ENCODE measurements around the gene ZC3H15.
"Not testable (repeated sequence)": the region's sequence is repeated elsewhere in the genome, so short reads cannot be mapped to it uniquely, and the experiment has no call there.

Gene ZC3H15

DNA sequence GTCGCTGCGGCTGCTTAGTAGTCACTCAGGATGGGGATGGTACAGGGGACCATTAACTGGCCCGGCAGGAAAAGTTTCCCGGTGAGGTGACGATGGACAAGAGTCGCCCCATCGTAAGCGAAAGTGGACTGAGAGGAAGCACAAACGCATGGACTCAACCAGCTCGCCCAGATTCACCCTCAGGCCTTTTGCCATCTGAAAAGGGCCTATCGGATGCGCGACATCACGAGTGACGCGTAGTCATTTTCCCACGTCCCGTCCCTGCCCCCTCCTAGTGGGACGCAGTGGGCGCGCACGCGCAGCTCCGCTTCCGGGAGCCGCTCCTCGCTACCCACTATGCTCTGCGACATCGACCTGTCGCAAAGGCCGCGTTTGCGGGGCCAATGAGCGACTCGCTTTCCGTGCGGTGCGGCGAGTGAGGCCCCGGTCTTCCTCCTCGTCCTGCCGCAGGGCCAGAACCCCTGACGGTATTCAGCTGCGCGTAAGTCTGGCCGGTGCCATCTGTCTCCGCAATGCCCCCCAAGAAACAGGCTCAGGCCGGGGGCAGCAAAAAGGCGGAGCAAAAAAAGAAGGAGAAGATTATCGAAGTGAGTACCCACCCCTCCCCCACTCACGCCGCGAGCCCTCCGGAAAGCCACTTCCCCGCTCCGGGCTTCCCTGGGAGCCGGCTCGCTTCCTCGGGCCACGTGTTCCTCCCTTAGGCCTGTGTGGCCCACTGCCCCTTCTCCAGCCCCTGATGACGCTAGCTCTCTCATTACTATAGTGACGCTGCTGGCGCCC, at the start of gene ZC3H15:
ZC3H15 (plus strand) TSS at position 390 of the 780 bp plus-strand sequence; CDS start at position 513, 123 bp downstream.
- FAIRE-seq: peak; percentile 94

DNA sequence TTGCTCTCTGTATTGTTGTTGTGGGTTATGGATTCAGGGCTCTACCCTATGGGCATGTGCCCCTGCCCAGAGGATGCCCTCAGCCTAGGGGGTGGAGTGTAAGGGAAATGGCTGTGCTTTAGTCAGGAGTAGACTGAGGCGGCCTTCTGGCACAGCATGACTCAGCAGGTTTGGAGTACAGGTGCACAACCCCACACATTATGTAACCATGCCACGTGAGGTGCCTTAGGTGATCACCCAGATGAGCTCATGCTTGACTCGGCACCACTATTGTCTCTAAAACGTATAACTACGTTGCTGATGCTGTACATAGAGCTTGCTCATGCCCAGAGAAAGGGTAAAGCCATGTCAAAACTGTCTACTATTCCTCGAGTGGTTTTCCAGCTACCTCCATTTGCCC, 48.3 kb upstream of the ZC3H15 start:
- FAIRE-seq: no peak

DNA sequence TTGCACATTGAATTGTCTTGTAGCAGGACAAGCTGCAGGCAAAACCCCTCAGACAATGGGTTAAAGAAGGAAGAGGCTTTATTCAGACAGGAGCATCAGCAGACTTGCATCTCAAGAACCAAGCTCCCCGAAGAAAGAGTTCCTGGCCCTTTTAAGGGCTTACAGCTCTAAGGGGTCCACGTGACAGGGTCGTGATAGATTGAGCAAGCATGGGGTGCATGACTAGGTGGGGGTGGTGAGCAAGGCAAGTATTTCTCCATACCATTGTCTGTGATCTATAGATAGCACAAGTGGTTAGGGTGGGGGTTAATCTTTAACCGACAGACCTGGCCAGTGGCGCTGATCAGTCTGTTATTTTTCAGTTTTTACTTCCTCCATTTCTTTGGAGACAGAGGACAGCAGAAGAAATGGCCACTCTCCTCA, 46.4 kb upstream of the ZC3H15 start:
- FAIRE-seq: not testable (repeated sequence)

DNA sequence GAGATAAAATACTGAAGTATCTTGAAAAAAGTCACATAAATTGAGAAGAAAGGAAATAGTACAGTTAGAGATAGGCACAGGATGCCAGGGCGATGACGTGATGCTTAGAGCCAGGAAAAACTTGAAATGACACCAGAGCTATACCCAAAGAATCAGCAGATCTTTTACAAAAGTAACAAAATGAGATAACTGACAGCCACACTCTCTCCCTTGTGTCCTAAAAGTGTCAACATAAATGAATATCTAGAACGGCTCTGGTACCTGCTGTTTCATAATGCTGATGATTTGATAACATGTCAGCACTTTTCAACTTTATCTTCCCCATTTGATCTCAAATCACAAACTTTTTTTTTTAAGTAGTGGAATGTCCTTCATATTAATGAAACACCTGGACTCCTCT, 45.6 kb upstream of the ZC3H15 start:
- FAIRE-seq: no peak

DNA sequence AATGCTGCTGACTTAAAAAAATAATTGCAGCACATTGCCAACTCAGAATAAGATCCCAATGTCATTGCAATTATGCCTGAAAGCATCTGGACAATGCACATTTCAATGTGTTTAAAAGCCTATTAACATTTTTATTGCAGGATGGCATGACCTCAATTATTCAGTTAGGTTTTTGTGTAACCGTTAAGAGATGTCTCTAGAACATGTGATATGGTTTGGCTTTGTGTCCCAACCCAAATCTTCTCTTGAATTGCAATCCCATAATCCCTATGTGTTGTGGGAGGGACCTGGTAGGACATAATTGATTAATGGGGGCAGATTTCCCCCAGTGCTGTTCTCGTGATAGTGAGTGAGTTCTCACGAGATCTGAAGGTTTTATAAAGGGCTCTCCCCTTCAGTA, 43.2 kb upstream of the ZC3H15 start:
- no peak for FAIRE-seq

DNA sequence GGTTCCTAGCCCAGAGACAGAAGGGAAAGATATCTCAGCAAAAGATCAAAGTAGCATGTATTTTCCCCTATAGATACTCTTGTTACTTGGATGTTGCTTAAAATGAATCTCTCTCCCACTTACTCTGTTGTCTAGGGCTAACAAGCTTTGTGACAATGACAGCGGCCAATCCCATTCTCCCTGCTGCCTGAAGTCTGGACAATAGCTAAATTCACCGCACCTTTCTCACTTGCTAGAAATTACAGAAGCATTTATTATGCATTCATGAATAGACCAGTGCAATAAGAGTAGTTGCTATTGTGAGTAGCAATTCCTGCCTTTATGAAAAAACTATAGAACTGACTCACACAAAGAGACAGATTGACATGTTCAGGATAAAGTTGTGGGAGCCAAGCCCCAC, 42.2 kb upstream of the ZC3H15 start:
- FAIRE-seq: no peak

DNA sequence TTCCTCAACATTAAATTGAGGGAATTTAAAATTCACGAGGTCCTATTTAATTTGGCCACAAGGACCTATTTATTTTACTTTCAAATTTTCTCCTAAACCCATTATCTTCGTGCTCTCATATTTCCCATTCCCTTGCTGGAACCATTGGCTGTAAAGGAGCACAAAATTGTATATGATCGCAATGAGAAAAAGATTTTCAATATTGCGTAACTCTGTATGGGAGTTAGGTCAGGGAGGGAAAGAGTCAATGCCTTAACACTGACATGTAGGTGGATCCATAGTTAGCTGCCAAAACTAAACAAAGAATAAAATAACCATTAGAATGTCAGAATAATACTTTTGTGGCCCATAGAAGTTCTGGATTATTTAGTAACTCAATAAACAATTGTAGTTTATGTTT, 40.6 kb upstream of the ZC3H15 start:
- FAIRE-seq: no peak

DNA sequence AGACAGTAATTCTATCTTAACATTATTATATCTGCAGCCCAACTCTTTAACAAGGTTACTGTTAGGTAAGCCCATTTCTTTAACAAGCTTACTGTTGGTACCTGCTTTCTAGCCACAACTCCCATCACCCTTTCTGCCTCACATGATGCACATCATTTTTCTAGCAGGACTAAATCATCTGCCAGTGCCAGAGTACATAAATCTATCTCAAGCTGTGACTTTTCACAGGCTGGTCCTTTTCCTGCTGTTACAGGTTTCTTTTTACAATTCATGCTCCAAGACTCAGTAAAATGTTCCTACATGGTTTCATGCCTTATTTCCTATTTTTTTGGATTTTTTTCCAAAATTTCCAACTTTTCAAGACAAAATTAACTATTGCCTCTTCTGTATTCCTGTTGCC, 30.4 kb upstream of the ZC3H15 start:
- FAIRE-seq: no peak

DNA sequence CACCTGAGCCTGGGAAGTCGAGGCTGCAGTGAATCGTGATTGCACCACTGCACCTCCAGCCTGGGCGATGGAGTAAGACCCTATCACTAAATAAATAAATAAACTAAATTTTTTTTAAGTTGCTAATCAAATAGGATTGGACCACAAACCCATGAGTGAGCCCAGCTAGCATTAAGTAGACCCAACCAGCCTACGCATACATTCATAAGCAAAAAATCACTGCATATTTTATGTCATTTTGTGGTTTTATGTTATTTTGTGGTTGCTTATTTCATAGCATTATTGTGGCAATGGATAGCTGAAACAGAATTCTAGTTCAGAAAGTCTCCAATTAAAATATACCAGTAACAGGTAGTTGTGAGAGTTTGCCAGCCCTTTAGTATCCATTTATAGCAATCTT, 29.1 kb upstream of the ZC3H15 start:
- no peak for FAIRE-seq

DNA sequence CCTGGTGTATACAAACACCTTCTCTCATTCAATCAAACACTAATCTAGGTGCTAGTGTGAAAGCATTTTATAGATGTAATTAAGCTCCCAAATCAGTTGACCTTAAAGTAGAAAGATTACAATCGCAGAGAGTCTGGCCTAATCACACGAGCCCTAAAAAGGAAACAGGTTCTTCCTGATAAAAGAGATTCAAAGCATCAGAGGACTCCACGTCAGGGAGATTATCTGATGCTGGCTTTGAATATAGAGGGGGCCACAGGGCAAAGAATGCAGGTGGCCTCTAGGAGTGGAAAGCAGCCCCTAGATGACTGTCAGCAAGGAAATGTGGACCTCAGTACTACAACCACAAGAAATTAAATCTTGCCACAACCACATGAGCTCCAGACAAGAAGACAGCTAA, 28.2 kb upstream of the ZC3H15 start:
- no peak for FAIRE-seq

DNA sequence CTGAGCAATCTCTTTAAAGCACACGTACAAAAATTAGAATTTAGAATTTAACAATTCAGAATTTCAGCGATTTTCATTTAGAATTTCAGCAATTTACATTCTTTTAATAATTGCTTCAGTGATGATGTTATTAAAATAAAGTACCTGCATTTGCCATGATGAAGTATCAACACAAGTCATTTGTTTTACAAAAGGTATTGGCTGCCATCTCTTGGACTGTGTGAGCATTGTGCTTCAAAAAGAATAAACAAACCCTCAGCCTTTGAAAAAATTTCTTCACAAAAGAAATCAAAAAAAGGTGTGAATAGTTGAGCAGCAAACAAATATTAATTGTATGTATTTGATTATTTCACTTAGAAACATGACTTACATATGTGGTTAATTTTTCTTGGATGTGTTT, 27.1 kb upstream of the ZC3H15 start:
- peak; percentile 83 for FAIRE-seq

DNA sequence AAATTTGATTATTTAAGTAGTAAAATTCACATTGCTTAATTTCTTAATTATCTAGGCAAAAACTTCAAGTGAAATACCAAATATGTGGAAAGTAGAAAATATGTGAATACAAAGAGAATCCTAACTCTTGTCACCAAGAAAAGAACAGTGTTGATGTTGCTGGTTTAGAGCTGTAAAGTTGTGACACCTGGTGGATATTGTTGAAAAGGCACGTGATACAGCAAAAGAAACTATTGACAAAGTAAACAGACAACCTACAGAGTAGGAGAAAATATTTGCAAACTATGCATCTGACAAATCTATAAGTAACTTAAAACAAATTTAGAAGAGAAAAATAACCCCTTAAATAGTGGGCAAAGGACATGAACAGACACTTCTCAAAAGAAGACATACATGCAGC, 25.6 kb upstream of the ZC3H15 start:
- FAIRE-seq: peak; percentile 83

DNA sequence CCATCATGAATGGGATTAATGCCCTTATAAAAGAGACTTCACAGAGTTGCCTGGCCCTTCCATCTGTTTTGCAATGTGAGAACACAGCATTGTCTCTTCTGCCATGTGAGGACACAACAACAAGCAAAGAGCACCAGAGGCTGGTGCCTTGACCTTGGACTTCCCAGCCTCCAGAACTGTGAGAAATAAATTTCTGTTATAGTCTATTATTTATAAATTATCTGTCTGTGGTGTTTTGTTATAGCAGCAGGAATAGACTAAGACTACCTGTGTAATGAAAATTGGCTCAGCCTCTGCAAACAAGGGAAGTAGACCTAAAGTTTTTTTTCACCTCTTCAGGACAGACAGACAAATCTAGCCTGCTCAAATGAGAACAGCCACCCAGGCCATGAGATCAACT, 19.3 kb upstream of the ZC3H15 start:
- FAIRE-seq: no peak

DNA sequence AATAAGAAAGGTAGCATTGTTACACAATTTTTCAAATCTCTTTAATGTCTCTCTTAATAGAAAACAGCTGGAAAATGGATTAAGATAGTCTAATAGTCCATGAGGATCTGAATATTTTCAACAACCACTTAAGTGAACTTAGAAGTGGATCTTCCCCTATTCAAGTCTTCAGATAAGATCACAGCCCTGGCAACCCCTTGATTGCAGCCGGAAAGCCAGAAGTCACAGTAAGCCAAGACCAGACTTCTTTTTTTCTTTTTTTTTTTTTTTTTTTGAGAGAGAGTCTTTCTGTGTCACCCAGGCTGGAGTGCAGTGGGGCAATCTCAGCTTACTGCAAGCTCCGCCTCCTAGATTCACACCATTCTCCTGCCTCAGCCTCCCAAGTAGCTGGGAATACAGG, 18.6 kb upstream of the ZC3H15 start:
- FAIRE-seq: no peak

DNA sequence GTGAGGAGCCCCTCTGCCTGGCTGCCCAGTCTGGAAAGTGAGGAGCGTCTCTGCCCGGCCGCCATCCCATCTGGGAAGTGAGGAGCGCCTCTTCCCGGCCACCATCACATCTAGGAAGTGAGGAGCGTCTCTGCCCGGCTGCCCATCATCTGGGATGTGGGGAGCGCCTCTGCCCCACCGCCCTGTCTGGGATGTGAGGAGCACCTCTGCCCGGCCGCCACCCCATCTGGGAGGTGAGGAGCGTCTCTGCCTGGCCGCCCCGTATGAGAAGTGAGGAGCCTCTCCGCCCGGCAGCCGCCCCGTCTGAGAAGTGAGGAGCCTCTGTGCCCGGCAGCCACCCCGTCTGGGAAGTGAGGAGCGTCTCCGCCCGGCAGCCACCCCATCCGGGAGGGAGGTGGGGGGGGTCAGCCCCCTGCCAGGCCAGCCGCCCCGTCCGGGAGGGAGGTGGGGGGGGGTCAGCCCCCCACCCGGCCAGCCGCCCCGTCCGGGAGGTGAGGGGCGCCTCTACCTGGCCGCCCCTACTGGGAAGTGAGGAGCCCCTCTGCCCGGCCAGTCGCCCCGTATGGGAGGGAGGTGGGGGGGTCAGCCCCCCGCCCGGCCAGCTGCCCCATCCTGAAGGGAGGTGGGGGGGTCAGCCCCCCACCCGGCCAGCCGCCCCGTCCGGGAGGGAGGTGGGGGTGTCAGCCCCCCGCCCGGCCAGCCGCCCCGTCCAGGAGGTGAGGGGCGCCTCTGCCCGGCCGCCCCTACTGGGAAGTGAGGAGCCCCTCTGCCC, 13.2 kb upstream of the ZC3H15 start:
- not testable (repeated sequence) for FAIRE-seq

DNA sequence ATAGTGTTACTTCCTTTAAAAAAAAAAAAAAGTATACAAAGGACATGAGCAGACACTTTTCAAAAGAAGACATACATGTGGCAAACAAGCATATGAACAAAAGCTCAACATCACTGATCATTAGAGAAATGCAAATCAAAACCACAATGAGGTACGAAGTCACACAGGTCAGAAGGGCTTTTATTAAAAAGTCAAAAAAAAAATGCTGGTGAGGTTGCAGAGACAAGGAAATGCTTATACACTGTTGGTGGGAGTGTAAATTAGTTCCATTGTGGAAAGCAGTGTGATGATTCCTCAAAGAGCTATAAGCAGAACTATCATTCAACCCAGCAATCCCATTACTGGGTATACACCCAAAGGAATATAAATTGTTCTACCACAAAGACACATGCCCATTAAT, 11.8 kb upstream of the ZC3H15 start:
- FAIRE-seq: not testable (repeated sequence)

DNA sequence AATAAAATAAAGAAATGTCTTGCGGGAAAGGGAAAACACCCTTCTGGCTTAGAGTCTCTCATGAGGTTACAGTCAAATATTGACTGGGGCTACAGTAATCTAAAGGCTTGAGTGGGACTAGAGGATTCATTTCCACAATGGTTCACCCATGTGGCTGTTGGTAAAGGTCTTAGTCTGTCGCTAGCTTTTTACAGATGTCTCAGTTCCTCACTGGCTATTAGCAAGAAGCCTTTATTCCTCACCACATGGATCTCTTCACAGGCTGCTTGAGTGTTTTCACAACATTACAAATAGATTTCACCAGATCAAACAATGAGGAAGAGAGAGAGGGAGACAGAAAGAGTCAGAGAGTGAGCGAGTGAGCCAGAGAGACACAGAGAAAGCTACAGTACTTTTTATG, 8.3 kb upstream of the ZC3H15 start:
- no peak for FAIRE-seq

DNA sequence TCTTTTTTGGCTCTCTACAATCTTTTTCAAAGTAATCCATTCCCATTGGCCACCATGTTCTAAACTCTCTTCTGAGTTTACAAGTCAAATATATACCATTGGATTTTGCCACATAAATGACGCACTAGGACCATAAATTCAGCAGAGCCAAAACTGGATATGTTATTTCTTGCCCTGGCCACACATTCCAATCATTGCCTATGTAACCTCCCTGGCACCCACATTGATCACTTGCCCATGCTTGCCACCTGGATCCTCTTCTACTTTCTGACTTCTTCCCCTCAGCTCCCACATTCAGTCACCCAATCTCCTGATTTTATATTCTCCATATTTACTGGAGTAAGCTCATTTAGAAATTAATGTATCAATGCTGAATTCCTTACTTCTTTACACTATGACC, 5.1 kb upstream of the ZC3H15 start:
- no peak for FAIRE-seq

DNA sequence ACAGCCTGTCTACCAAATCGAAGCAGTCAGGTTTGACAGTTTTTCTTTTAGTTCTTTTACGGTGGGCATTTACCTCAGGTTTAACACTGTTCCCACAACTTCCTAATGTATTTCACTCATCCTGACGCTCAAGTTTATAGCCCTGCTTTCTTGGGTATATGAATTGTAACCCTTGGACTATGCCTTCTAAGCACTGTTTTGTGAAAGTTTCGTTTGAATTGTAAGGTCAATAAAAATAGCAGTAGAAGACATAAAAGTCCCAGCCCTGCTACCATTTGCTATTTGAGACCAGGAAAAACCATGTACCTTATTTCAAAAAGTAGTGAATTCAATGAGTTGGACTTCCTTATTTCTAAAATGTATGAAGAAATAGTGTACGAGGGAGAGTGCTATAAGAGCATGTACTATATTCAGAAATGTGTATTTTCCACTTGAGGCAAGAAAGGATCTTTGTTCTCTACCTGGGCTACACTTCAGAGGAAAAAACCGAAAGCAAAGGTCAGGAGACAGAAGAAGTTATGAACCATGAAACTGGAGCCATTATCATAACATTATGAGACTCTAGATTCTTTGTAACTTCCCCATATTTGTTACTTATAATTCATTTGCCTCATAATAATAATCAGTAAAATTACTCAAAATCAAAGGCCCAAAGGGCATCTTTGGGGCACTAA, 1.9 kb upstream of the ZC3H15 start:
- no peak for FAIRE-seq

DNA sequence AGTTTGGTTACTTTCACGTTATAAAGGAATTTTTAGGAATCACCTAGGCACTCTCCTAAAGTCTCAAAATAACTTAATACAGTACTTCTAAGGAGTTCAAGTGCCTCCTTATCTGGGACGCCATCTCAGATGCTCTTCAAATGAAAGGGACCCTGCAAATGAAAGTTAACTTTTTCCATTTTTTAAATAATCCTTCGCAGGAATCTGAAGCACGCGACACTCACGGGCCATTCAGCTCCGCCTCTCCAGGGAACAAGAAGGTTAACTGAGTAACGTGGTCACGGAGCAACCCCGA, 537 bp upstream of the ZC3H15 start:
- no peak for FAIRE-seq

DNA sequence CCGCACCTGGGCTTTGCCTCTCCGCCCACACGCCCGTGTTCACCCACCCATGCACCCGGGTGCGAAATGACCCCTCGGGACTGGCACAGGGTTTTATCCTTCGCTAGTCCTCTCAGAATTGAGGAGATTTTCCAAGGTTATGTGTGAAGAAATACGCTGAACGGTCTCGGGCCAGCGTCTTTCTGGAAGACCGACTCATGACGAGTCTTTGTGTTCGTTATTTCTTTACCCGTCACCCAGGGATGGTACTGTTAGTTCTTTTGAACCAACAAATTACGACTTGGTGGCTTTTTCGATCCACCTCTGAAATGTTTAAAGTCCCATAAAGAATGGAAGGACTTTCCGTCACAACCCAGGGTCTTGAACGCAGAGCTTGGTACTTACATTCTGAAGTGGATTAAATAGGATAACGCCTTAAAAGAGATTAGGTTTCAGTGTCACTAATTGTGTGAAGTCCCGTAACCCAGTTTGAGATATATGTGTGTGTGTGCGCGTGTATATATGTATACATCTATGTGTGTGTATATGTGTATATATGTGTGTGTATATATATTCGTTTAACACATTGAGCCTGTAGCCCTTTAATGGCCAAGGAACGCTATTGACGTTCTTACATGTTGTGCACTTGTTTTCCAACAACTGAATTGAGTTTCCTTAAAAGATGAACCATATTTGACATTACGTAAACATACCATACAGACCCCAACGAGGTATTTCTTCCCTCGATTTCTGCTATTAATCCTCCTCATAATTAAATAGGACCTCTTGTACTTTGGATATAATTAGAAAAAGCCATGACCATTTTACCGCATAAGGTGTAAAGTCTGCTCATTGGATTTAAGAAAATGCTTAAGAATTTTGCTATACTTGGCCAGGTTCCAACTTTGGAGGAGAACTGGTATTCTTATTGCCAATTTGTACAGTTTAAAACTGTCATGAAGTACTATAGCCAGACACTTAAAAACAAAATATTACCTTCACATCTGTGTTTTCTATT, 889 bp downstream of the ZC3H15 start:
- FAIRE-seq: no peak

DNA sequence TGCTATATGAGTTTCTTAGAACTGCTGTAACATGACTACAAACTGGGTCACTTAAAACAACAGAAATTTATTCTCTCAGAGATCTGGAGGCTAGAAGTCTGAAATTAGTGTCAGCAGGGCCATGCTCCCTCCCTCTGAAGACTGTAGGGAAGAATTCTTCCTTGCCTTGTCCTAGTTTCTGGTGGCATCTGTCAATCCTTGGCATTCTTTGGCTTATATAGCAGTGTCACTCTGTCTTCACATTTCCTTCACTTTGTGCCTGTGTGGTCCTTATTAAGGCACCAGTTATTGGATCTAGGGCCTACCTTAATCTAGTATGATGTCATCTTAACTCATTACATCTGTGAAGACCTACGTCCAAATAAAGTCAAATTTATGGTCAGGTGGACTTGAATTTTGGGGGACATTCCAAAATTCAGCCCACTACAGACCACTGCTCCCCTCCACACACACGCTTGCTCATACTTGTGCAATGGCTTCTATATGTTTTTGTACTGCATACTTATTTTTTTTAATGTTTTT, 7.6 kb downstream of the ZC3H15 start:
- no peak for FAIRE-seq

DNA sequence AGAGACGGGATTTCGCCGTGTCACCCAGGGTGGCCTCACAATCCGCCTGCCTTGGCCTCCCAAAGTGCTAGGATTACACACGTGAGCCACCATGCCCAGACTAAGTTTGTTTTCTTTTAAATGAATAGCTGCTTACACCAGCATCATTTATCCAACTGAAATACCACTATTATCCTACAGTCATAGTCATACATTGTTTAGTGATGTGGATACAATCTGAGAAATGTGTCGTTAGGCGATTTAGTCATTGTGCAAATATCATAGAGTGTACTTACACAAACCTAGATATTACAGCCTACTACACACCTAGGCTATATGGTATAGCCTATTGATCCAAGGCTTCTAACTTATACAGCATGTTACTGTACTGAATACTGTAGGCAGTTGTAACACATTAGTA, 10.3 kb downstream of the ZC3H15 start:
- no peak for FAIRE-seq

Data from A204.1 (cell line).